ENCODE measurements around the gene WASF3.

The WASF3 gene, protein sequence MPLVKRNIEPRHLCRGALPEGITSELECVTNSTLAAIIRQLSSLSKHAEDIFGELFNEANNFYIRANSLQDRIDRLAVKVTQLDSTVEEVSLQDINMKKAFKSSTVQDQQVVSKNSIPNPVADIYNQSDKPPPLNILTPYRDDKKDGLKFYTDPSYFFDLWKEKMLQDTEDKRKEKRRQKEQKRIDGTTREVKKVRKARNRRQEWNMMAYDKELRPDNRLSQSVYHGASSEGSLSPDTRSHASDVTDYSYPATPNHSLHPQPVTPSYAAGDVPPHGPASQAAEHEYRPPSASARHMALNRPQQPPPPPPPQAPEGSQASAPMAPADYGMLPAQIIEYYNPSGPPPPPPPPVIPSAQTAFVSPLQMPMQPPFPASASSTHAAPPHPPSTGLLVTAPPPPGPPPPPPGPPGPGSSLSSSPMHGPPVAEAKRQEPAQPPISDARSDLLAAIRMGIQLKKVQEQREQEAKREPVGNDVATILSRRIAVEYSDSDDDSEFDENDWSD

DNA sequence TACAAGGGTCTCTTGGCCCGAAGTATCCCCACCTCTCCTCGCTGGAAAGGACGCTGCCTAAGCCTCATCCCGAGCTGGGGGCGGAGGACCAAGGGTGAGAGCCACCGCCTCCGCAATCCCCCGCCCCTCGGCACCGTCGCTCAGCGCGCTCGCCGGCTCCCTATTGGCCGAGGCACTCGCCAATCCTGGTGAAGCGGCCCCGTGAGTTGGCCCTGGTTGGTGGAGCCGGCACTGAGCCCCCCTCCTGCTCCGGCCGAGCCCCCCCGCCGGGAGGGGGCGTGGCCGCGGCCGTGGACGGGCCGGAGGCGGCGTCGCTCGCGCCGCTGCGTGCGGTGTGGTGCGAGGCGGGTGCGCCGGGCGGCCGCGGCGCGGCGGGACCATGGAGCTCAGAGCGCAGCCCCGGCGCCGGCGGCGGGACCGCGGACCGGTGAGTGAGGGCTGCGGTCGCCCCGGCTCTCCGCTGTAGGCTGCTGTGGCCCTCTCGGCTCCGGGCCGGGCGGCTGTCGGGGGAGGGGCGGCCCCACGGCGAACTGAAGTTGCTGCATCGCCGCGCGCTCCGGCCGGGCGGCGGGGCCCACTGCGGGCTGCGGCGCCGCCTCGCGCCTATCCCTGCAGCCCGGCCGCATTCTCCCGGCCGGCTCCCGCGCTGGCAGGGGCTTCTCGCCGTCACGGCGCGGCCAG lies at the start of gene WASF3:
Gene WASF3, plus strand, starts transcription at position 291 of the 681 bp plus-strand sequence. CDS start 84,588 bp downstream, outside the sequence.
- peak; percentile 95 for DNase-seq (ENCODE audit: low spot score)

DNA sequence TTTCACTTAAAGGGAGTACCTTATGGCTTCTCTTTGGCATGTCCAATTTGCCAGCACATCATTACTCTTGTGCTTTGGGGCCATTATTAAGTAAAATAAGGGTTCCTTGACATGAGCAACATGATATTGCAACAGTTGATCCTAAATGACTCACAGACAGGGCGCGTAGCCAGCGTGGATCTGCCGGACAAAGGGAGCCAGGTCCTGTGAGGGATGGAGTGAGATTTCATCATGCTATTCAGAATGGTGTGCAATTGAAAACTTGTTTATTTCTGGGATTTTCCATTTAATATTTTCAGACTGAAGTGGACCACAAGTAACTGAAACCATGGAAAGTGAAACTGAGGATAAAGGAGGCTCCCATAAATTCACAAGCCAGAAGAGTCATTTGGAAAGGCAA lies 48.6 kb upstream of the WASF3 start:
- no peak for DNase-seq (ENCODE audit: low spot score)

DNA sequence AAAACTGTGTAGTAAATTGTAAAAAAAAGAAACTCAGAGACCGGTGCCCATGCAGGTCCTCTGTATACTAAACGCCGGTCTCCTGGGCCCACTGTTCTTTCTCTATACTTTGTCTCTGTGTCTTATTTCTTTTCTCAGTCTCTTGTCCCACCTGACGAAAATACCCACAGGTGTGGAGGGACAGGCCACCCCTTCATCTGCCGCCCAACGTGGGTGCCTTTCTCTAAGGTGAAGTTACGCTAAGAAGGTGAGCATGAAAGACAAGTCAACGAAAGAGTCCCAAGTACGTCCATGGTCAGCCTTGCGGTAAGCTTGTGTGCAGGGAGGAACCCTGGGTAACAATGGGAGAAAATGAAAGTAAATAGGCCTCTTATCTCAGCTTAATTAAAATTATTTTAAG lies 48.0 kb upstream of the WASF3 start:
- no peak for DNase-seq (ENCODE audit: low spot score)

DNA sequence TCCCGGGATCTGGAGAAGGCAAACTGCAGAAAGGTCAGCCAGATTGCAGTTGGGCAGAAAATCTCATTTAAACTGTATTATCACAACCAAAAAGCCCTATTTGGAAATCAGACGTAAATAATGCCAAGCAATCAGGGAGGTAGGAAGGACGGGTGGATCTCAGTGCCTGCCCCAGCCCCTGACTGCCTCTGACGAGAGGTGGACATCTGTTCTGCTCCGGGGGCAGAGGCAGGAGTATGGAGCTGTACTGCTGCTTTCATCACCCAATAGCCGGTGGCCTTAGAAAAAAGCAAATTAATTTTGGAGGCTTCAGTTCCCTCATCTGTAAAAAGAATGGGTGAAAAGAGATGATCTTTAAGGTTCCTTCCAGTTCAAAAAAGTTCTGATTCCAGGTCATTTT lies 43.6 kb upstream of the WASF3 start:
- DNase-seq (ENCODE audit: low spot score), result no peak

DNA sequence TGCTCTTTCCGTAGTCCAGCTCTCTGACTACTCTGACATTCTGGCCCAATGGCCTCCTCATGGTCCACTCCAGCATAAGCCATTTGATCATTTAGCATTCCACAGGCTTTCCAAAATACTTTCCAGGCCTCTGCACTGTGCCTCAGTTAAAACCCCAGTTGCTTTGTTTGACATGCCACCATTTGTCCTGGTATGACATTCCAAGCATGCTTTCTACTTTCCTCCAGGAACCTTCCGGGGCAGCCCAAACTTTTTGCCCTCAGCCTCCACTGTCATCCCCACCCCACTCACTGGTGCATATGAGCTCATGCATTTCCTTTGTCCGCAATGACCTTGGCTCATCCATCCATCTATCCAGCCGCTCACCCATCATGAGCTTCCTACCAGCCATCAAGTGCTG lies 41.8 kb upstream of the WASF3 start:
- no peak for DNase-seq (ENCODE audit: low spot score)

DNA sequence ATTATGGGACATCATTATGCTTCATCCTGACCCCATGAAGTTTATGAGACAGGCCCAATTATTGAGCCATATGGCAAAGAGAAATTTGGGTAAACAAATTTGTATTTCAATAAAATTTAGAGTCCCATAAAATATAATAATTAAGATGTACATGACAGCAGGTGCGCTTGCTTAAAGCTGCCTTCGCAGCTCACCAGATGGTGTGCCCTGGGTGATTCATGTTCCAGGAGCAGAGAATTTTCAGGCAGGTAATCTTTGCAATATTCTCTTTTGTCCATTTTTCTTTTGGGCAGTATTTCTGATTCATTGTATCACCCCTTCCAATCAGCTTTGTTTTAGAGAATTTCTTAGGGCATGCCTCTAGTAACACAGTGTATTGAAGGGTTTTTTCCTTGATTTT lies 39.5 kb upstream of the WASF3 start:
- DNase-seq (ENCODE audit: low spot score), result no peak

DNA sequence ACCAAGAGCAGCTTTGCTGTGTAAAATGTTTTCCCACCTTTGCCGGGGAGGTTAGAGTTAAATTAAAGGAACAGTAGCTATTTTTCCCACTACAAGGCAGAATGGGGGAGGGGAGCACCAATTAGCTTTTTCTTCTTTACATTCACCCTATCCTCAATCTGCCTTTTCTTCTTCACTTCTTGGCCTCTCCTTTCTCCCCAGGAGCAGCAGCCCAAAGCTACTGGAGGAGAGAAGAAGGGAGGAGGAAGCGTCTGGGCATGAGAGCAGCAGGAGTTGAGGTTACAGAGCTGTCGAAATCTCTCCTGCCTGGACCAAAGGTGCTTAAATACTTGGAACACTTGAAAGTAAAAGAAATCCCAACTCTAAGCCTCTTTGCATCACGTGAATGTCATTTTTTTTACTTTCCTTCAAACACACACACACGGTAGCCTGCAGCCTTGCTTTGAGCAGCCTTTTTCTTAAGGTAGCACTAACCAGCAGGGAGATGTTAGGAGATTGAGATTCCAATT lies 39.0 kb upstream of the WASF3 start:
- no peak for DNase-seq (ENCODE audit: low spot score)

DNA sequence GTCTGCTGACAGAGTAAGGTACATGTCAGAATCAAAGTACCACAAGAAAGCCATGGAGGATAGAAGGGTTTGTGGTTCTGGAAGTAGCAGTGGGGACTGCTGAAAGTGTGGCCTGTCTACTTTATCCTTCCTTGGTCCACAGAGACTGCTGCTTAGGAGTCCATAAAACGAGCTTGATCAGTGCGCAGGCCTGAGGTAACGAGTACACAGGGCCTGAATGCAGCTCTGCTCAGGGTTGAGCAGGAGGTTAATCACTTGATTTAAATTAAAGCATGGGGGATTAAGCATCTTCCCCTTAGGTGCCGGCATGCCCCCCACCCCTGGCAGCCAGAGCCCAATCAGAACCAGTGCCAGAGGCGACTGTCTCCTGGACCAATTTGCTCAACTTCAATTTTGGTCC lies 34.9 kb upstream of the WASF3 start:
- DNase-seq (ENCODE audit: low spot score), result no peak

DNA sequence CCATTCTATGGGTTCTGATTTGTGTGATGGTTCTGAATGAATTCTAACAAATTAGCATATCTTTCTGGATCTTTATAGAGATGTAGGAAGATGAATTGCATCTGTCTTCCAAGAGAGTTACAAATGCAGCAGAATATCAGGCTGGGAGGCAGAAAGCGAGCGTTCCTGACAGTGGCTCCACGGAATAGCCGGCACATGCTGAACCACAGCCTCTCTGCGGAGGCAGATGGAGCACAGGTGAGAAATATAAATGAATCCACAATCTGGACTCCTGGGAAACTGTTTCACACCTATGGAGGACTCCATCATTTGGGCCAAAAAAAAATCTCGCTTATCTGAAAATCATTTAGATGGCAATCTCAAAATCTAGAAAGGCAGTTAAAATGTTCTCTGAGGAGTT lies 34.5 kb upstream of the WASF3 start:
- DNase-seq (ENCODE audit: low spot score), result no peak

DNA sequence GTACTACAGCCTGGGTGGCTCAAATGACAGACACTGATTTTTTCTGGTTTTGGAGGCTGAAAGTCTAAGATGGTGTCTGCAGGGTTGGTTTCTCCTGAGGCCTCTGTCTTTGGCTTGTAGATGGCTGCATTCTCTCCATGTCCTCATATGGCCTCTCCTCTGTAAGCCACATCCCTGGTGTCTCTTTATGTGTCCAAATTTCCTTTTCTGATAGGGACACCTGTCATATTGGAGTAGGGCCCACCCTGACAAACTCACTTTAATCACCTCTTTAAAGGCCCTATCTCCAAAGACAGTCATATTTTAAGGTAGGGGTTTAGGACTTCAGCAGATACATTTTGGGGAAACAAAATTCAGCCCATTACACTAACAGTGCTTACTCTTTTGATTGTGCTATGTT lies 32.0 kb upstream of the WASF3 start:
- no peak for DNase-seq (ENCODE audit: low spot score)

DNA sequence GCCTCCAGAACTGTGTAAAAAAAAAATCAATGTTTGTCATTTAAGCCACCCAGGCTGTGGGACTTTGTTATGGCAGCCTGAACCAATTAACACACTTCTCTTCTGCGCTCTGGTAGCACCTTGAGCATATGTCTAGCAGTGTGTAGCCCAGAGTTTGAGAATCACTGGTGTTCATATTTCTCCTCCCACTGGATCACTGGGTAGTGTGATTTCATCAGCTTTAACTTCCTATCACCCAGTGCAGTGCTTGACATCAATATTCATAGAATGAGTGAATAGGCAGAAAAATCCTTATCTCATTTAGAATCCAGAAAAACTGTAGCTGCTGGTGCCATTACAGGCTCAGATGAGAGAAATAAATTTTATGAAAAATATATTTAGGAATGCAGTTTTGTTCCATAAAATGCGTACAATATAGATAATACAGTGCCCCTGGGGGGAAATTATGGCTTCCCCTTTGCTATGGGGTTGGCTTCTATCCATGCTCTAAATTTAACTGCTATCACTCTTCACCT lies 30.7 kb upstream of the WASF3 start:
- no peak for DNase-seq (ENCODE audit: low spot score)

DNA sequence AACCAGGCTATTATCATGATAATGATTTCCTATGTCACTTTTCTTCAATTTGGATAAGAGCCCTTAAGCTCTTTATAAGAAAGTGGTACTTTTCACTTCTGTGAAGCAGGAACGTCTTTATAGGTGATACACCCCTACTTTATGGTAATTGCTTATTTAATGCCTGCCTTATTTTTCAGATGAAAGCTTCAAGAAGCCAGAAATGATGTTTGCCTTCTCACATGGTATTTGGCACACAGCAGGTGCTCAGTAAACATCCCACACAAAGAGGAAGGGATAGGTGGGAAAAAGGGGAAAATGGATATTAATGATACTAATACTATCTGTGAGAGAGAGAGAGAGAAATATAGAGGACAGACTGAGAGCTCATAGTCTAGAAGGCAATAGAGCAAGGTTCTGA lies 29.0 kb upstream of the WASF3 start:
- no peak for DNase-seq (ENCODE audit: low spot score)

DNA sequence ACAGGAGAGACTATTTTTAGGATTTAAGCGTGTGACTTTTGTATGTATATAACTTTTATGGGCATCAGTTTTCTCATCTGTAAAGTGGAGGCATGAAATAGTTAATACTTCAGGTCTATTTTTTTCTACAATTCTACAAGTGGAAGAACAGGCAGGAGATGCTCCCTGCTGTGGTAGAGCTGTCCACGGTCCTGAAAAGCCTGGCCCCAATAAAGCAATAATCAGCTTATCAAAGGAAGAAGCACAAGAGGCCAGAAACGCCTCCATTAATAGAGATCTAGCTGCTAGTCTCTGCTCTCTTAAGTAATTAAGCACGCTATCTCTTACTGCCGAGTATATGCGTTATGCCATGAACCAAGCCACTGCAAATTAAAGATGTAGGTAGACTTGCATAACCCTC lies 28.0 kb upstream of the WASF3 start:
- DNase-seq (ENCODE audit: low spot score), result peak; percentile 15

DNA sequence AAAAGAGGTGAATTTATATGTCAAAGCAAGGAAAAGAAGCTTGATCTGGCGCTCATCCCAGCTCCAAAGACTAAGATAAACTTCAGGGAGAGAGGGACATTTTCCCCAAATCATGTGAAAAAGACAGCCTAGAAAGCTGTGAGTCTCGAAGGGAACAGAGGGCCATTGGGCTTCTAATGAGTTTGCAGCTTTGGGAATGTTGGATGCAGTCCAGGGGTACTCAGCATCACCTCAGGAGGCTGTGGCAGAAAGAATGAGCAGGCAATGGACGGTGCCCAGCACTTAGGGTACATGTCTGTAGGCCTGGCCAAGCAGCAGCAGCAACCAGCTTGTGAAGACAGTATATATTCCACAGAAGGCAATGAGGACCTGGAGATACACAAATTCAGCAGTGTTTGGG lies 25.7 kb upstream of the WASF3 start:
- DNase-seq (ENCODE audit: low spot score), result no peak

DNA sequence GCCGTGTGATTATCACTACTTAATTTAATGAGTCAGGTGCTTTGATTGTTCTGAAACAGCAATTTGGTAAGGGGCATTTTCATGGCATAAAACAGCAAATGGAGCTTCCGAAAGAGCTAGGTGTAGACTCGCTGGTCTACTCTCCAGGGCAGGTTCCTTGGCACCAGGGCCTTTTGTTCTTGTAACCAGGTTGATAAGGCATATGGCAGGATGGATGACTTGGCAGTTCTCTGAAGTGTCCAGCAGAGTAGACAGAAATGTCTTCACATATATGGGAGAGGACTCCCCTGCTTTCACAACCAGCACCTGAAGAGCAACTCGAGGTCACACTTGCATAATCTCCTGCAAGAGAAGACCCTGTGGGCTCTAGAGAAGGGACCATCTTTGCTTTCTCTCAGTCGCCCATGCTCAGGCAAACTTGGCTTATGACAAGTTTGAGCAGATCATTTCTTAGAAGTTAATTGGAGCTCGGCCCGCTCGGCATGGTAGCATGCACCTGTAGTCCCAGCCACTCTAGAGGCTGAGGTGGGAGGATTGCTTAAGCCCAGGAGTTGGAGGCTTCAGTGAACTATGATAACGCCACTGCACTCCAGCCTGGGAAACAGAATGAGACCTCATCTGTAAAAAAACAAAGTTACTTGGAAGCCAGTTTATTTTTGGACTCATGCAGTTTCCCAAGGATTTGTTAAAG lies 23.3 kb upstream of the WASF3 start:
- no peak for DNase-seq (ENCODE audit: low spot score)

DNA sequence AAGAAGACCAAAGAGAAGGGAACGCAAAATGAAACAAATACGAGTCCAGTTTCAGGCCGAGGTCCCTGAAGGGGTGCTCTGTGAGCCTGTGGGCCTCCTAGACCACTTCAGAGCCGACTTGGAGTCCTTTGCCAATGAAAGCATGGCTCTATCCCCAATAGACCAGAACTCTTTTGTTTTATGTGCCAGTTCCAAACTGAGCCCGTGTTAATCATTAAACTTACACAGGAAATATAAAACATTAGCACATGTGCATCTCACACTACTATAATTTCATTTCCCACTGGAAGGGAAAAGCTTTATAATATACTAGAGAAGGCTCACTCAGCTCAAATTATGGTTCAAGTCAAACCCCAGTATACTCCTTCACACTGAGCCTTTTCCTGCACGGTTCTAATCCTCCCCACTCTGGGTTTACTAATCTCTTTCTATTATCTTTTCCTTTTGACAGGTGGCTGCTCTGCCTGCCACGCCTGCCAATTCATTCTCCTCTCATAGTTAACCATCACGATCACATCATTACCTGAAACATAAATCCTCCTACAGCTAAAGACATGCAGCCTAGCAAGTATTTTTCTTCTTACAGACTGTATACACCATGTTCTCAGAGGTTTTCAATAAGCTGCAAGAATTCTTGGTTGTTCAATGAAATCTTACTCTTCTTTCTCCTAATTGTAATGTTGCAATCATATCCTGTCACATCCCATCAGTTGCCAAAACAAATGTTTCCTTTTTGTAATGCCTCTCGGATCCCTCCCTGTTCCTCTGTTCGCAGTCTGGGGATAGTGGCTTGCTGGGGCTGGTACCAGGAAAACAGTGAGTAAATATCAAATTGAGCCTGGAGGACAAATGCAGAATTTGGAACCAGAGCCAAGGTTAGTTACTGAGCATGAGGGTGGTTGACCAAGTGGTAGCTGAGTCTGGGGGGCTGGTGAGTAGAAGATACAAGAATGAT lies 18.8 kb upstream of the WASF3 start:
- DNase-seq (ENCODE audit: low spot score), result no peak

DNA sequence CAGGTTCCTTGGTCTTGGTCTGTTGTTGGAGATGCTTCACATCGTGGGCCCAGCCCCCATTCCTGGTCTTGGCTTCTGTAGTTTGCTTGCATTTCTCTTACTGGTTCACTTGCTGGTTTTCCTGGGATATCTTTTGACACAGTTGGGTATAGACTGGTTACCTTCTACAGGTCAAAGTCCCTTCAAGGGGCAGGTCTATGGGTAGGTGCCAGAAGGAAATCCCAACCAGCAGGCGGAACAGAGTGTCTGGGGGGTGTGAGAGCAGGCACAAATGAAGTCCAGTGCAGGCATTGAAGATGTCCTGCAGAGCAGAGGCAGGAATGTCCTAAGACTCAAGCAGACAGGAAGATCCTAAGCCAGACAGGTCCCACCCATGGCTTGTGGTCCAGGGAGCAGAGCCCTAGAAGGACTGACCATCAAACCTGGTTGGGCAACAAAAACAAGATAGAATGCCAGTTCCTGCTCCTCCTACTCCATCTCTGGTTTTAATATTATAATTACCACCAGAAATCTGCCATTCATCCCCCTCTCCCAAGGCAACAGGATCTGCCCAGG lies 17.7 kb upstream of the WASF3 start:
- no peak for DNase-seq (ENCODE audit: low spot score)

DNA sequence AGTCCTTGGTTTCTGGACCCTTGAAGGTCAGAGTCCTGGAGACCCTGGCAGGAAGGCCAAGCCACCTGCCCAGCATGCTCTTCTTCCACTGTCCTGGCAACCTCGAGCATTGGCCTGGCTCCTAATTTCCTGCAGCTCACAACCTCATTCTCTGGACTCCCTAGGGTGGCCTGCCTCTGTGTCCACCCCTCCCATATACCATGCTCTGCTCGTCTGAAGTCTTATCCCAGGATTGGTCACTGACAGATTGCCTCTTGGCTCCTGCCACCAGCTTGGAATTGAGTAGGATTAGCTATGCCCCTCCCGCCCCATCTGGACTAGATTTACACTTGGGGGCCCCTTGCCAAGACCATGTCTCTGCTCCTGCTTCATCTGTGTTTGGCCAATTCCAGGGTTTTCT lies 17.1 kb upstream of the WASF3 start:
- DNase-seq (ENCODE audit: low spot score), result no peak

DNA sequence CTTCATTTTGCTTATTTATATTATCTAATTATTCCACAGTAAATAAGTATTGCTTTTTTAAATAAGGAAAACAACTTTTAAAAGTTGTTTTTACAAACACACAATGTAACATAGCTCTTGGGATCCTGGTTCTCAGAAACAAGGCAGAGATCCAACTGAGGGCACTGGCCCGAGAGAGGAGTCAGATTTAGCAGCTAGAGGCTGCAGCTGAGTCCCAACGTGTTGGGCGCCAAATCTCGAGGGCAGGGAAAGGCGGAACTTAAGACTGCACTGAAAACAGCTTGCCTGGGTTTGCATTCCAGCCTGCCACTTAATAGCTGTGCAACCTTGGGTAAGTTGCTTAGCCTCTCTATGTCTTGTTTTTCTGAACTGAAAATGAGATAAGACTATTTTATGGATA lies 16.4 kb upstream of the WASF3 start:
- no peak for DNase-seq (ENCODE audit: low spot score)

DNA sequence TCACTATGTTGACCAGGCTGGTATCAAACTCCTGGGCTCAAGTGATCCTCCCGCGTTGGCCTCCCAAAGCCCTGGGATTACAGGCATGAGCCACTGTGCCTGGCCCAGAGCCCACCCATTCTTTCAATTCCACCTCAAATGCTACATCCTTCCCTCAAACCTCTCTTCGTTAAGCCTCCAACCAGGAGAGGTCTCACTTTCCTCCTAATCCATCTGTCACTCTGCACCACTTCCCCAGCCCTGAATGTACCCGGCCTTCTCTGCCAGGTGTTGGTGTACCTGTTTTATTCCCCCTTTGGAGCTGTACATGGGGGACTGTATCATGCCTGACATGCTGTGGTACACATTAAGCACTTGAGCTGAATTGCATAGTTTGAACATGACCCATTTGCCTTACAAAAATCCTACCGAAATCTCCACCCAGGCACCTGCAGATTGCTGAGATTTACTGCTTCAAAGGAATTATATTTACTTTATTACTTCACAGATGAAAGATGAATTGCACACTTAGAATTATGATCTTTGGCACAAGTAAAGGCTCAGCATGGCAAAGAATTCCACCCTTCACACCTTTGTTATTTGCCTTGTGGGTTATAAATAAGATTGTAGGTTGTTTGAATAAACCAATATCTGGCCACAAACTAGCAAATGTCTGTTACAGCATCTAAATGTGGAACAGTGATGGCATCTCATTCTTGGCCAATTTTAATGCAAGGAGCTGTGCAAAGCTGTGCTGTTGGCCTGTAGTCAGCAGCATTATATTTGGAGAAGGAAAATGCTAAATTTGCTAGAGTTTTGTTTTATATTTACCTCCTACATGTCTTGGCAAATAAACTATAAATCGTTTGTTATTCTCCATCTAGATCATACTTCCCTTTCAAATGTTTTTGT lies 15.6 kb upstream of the WASF3 start:
- no peak for DNase-seq (ENCODE audit: low spot score)

All from globus pallidus (tissue), 1 donor.